K562 (cell line): ENCODE results near the gene LMO7. TPM values are rescaled to one million over a fixed set of nuclear protein-coding genes. Genes with fewer than 3 reads are reported as not detected.

Experiments used
- BRF1 ChIP-seq: IDR thresholded peaks from 3 replicates; pipeline ENCODE4 v1.6.1; 2011; ENCODE audit warnings: borderline replicate concordance, mild to moderate bottlenecking; ENCODE audit not compliant: insufficient read length; ENCODE audit errors: extremely low read depth
- CBX3 ChIP-seq, 2 experiments: IDR thresholded peaks; 1 replicate in 1 of 2; 2 replicates in 1 of 2; pipeline ENCODE4 v1.6.1; 2012; ENCODE audit warnings: inconsistent platforms in 2 of 2, low read length in 2 of 2, borderline replicate concordance in 1 of 2, control low read depth in 1 of 2
- CTBP1 ChIP-seq: fragments of 450-650 bp; IDR thresholded peaks from 2 replicates; pipeline ENCODE4 v1.6.1; 2016; ENCODE audit warnings: borderline replicate concordance
- HMGN3 ChIP-seq: IDR thresholded peaks from 2 replicates; pipeline ENCODE4 v1.6.1; 2011; ENCODE audit warnings: borderline replicate concordance, low read depth, mild to moderate bottlenecking, mixed read lengths, low read length; ENCODE audit not compliant: insufficient read length; ENCODE audit errors: extremely low read depth
- L3MBTL2 ChIP-seq: fragments of 450-650 bp; IDR thresholded peaks from 2 replicates; pipeline ENCODE4 v1.6.1; 2016; ENCODE audit warnings: mild to moderate bottlenecking, moderate library complexity
- RBFOX2 ChIP-seq: fragments of 200-400 bp; formaldehyde crosslinking; IDR thresholded peaks from 2 replicates; pipeline ENCODE4 v1.6.1; 2017; ENCODE audit warnings: low read depth, mild to moderate bottlenecking, low read length, moderate library complexity
- ZEB2 ChIP-seq: fragments of 450-650 bp; IDR thresholded peaks from 2 replicates; pipeline ENCODE4 v1.6.1; 2016
- ZFP36 ChIP-seq: fragments of 150-350 bp; IDR thresholded peaks from 2 replicates; pipeline ENCODE4 v1.6.1; 2018; ENCODE audit warnings: low read length, low read depth; ENCODE audit not compliant: partially characterized antibody
- ZFX ChIP-seq: sonication (generic); formaldehyde crosslinking; IDR thresholded peaks from 2 replicates; pipeline ENCODE4 v1.8.0; 2022; ENCODE audit warnings: mild to moderate bottlenecking, missing genetic modification reagents, moderate library complexity
- ZKSCAN3 ChIP-seq: fragments of 250-450 bp; sonication (Bioruptor Pico); IDR thresholded peaks from 2 replicates; pipeline ENCODE4 v1.4.0; 2020
- polyA plus RNA-seq, 8 experiments: library from polyadenylated mRNA; depleted of rRNA in 4 of 8; stranded (reverse) in 5 of 8; unstranded in 3 of 8; fragments of >200 nt; fragmentation: Nextera tagmentation in 2 of 8; fragmentation: Illumina TruSeq in 1 of 8; extraction: Ambion mirVana in 2 of 8; extraction: Trizol in 1 of 8; gene quantifications; 2 replicates each; pipeline versions ENCODE4 v1.2.1 to v1.2.3, GENCODE V29; 2011 to 2014; ENCODE audit warnings: inconsistent platforms in 1 of 8, missing spikeins in 1 of 8
- total RNA-seq, 7 experiments: library from RNA; depleted of rRNA in 6 of 7; stranded (reverse); fragments of >200 nt in 6 of 7; fragmentation: Illumina TruSeq in 2 of 7; extraction: Trizol in 2 of 7; gene quantifications; 2 replicates each; pipeline versions ENCODE4 v1.2.1 to v1.2.3, GENCODE V29; 2011 to 2021; ENCODE audit warnings: low replicate concordance in 1 of 7
- TF ChIP-seq, protein P1 (sequence below): sonication (generic); formaldehyde crosslinking; IDR thresholded peaks from 2 replicates; pipeline ENCODE4 v1.8.0; 2022; ENCODE audit warnings: mild to moderate bottlenecking, low read depth, missing genetic modification reagents
- TF ChIP-seq, protein P2 (sequence below), 2 experiments: fragments of 450-650 bp; IDR thresholded peaks; 2 replicates each; pipeline ENCODE4 v1.6.1; 2016
- TF ChIP-seq, protein P3 (sequence below), 2 experiments: fragments of 150-350 bp in 1 of 2; IDR thresholded peaks; 2 replicates each; pipeline ENCODE4 v1.6.1; 2012 to 2016; ENCODE audit warnings: low read depth in 2 of 2, low read length in 2 of 2, mild to moderate bottlenecking in 1 of 2, moderate library complexity in 1 of 2
- TF ChIP-seq, protein P4 (sequence below): fragments of 450-650 bp; formaldehyde crosslinking; IDR thresholded peaks from 2 replicates; pipeline ENCODE4 v1.4.0; 2020; ENCODE audit warnings: mild to moderate bottlenecking, mixed read lengths
- TF ChIP-seq, protein P5 (sequence below): fragments of 450-650 bp; IDR thresholded peaks from 2 replicates; pipeline ENCODE4 v1.6.1; 2018; ENCODE audit not compliant: partially characterized antibody

The LMO7 gene
- total and polyA plus RNA-seq, 9 of the 15 experiments (the other 6 are each of a cell fraction or from before 2014, with no cell fraction given) = 0.42 to 4.3 (median 1.7) TPM

DNA sequence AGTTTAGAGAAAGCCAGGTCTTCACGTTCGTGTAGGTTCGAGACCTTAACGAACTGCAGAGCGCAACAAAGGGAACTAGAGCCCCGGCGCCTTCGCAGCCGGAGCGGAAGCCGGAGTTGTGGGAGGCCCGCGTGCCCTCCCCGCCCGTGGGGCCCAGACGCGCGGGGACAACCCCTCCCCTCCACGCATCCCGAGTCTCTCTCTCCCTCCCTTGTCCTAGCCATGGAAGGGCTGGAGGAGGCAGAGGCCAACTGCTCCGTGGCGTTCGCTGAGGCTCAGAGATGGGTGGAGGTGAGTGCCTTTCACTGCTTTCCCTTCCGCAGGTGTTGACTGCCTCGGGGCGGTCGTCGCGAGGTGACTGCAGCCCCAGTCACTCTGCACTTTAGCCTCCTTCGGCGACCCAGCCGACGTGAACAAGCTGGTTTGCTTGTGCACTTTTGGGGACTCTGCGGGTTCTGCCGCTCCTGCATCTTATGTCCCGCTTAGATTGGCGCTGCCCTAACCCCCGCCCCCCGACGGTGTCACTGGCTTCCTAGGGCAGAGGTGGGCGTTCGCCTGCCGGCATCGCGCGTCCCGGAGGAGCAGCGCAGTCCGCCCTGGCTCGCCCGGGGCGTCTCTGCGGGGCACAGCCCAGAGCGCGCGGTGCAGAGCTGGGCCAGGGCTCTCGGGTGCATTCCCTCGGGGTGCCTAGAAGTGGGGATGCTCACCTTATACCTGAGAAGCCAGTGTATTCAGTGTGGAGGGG is 478 bp downstream of the LMO7 start (continued):
- TF ChIP-seq, protein P1, sequence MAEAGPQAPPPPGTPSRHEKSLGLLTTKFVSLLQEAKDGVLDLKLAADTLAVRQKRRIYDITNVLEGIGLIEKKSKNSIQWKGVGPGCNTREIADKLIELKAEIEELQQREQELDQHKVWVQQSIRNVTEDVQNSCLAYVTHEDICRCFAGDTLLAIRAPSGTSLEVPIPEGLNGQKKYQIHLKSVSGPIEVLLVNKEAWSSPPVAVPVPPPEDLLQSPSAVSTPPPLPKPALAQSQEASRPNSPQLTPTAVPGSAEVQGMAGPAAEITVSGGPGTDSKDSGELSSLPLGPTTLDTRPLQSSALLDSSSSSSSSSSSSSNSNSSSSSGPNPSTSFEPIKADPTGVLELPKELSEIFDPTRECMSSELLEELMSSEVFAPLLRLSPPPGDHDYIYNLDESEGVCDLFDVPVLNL (CRISPR knock-in tag) = no peak
- peak; percentile 64; the same call in 1 of the 2 replicates for TF ChIP-seq L3MBTL2
- no peak for TF ChIP-seq ZKSCAN3 (CRISPR knock-in tag)
- no peak for TF ChIP-seq ZFP36
- no peak for TF ChIP-seq HMGN3
- TF ChIP-seq, protein P2, sequence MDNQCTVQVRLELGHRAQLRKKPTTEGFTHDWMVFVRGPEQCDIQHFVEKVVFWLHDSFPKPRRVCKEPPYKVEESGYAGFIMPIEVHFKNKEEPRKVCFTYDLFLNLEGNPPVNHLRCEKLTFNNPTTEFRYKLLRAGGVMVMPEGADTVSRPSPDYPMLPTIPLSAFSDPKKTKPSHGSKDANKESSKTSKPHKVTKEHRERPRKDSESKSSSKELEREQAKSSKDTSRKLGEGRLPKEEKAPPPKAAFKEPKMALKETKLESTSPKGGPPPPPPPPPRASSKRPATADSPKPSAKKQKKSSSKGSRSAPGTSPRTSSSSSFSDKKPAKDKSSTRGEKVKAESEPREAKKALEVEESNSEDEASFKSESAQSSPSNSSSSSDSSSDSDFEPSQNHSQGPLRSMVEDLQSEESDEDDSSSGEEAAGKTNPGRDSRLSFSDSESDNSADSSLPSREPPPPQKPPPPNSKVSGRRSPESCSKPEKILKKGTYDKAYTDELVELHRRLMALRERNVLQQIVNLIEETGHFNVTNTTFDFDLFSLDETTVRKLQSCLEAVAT (IDR thresholded peaks at IDR 0.05) = no peak
- TF ChIP-seq, protein P3, sequence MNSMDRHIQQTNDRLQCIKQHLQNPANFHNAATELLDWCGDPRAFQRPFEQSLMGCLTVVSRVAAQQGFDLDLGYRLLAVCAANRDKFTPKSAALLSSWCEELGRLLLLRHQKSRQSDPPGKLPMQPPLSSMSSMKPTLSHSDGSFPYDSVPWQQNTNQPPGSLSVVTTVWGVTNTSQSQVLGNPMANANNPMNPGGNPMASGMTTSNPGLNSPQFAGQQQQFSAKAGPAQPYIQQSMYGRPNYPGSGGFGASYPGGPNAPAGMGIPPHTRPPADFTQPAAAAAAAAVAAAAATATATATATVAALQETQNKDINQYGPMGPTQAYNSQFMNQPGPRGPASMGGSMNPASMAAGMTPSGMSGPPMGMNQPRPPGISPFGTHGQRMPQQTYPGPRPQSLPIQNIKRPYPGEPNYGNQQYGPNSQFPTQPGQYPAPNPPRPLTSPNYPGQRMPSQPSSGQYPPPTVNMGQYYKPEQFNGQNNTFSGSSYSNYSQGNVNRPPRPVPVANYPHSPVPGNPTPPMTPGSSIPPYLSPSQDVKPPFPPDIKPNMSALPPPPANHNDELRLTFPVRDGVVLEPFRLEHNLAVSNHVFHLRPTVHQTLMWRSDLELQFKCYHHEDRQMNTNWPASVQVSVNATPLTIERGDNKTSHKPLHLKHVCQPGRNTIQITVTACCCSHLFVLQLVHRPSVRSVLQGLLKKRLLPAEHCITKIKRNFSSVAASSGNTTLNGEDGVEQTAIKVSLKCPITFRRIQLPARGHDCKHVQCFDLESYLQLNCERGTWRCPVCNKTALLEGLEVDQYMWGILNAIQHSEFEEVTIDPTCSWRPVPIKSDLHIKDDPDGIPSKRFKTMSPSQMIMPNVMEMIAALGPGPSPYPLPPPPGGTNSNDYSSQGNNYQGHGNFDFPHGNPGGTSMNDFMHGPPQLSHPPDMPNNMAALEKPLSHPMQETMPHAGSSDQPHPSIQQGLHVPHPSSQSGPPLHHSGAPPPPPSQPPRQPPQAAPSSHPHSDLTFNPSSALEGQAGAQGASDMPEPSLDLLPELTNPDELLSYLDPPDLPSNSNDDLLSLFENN (IDR thresholded peaks at IDR 0.05; ENCODE audit: low read depth in 2 of 2, low read length in 2 of 2) = no peak
- no peak for TF ChIP-seq CTBP1
- TF ChIP-seq ZEB2 = no peak
- TF ChIP-seq CBX3 (IDR thresholded peaks at IDR 0.05; ENCODE audit: borderline replicate concordance in 1 of 2, low read length in 2 of 2) = no peak
- no peak for TF ChIP-seq RBFOX2
- TF ChIP-seq, protein P4, sequence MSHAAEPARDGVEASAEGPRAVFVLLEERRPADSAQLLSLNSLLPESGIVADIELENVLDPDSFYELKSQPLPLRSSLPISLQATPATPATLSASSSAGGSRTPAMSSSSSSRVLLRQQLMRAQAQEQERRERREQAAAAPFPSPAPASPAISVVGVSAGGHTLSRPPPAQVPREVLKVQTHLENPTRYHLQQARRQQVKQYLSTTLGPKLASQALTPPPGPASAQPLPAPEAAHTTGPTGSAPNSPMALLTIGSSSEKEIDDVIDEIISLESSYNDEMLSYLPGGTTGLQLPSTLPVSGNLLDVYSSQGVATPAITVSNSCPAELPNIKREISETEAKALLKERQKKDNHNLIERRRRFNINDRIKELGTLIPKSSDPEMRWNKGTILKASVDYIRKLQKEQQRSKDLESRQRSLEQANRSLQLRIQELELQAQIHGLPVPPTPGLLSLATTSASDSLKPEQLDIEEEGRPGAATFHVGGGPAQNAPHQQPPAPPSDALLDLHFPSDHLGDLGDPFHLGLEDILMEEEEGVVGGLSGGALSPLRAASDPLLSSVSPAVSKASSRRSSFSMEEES = no peak
- TF ChIP-seq, protein P5, sequence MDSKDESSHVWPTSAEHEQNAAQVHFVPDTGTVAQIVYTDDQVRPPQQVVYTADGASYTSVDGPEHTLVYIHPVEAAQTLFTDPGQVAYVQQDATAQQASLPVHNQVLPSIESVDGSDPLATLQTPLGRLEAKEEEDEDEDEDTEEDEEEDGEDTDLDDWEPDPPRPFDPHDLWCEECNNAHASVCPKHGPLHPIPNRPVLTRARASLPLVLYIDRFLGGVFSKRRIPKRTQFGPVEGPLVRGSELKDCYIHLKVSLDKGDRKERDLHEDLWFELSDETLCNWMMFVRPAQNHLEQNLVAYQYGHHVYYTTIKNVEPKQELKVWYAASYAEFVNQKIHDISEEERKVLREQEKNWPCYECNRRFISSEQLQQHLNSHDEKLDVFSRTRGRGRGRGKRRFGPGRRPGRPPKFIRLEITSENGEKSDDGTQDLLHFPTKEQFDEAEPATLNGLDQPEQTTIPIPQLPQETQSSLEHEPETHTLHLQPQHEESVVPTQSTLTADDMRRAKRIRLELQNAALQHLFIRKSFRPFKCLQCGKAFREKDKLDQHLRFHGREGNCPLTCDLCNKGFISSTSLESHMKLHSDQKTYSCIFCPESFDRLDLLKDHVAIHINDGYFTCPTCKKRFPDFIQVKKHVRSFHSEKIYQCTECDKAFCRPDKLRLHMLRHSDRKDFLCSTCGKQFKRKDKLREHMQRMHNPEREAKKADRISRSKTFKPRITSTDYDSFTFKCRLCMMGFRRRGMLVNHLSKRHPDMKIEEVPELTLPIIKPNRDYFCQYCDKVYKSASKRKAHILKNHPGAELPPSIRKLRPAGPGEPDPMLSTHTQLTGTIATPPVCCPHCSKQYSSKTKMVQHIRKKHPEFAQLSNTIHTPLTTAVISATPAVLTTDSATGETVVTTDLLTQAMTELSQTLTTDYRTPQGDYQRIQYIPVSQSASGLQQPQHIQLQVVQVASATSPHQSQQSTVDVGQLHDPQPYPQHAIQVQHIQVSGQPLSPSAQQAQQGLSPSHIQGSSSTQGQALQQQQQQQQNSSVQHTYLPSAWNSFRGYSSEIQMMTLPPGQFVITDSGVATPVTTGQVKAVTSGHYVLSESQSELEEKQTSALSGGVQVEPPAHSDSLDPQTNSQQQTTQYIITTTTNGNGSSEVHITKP = no peak
- no peak for TF ChIP-seq BRF1
- peak; percentile 37 for TF ChIP-seq ZFX (CRISPR knock-in tag)
